Eye (tissue), 1 donor: ENCODE measurements around the gene CNTLN.
A peak's percentile ranks its signal among the peaks of the same experiment; 100 is the strongest.
"Not testable (repeated sequence)": the region's sequence is repeated elsewhere in the genome, so short reads cannot be mapped to it uniquely, and the experiment has no call there.

Experiments
- DNase-seq: peaks from one replicate; pipeline ENCODE4 v3.0.0-alpha.2; 2015

CNTLN gene

DNA sequence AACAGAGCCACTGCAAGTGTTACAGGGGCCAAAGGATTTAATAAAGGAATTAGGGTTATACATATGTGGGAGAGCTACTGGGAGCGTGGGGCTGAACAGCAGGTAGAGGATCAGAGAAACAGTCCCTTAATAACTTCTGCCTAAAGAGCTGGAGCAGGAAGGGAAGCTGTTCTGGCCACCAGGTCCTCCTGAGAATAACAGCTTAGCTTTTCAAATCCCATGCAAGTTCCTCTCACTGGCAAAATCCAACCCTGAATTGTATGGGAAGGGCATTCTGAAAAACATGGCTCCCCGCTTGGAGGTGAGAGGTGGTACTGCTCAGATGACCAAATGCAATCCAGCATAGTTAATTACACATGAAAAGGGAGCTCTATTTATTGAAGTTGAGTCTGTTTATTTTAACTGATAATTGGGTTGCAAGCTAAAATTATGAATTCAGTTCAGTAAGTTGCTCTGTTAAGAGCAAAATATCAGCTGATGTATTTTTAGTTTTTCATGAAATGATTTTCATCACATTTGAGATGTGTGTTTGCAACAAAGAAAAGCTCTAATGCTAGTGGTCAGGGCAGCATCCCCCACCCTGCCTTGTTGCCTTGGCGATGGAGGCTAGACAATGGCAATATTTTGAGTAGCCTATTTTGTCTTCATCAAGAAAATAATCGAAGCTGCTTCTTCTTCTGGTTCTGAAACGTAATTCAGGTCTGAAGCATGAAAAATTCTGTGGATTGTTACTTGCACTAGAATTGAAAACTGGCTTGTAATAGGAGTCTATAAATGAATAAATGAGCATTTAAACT is 385.6 kb downstream of the CNTLN start:
- DNase-seq: peak; percentile 75

DNA sequence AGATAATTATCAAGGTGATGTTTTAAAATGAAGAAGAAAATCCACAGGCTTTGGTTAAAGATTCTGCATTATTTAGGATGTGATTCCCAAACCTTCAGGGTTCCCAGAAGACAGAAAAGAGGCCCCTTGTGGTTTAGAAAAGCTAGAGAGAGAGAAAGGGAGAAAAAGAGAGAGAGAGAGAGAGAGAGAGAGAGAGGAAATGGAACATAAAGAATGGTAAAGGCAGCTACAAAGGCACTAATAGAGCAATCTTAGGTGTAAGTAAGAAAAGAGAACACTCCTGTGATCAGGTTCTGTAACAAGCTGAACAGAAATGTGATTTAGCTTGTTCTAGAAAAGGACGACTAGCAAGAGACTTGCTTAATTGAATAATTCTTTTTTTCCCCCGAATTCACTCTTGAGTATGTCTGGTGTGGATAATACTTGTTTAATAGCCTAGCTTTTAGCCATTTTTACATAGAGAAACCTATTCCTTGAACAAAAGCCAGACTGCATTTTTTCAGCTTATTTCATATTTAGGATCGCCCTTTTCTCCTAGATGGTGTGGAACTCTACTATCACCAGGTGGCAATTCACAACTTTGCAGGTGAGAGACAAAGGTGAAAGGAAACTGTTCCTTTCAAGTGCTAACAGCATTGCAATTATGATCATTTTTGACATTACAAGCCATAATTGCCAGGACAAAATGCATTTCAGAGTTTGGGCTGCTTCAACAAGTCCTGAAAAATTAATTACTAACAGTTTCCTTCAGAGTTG is 386.4 kb downstream of the CNTLN start:
- DNase-seq: no peak

DNA sequence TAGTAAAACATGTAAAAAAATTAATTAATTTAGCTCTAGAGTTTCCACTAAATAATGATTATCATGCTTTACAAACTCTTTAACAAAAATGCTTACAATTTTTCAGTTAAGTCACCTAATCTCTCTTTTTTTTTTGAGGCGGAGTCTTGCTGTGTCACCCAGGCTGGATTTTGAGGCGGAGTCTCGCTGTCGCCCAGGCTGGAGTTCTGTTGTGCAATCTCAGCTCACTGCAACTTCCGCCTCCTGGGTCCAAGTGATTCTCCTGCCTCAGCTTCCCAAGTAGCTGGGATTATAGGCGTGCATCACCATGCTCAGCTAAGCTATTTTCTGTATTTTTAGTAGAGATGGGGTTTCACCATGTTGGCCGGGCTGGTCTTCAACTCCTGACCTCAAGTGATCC is 391.9 kb downstream of the CNTLN start:
- DNase-seq: not testable (repeated sequence)

DNA sequence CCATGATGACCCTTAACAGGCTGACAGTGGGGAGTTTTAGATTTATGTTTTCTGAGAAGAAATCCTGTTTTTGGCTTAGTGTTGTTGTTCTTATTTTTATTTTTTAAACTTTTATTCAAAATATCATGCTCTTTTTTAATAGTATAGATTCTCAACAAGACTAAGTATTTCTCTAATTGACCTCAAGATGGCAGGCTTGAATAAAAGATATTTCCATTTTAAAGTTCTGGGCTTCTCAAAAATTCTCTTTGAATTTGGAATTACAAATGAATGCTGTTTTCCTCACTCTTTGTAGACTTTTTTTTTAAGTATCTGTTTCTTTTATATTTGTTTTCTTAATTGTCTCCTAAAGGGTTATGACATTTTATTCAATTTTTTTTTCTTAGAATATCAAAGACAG is 394.0 kb downstream of the CNTLN start:
- peak; percentile 45 for DNase-seq

DNA sequence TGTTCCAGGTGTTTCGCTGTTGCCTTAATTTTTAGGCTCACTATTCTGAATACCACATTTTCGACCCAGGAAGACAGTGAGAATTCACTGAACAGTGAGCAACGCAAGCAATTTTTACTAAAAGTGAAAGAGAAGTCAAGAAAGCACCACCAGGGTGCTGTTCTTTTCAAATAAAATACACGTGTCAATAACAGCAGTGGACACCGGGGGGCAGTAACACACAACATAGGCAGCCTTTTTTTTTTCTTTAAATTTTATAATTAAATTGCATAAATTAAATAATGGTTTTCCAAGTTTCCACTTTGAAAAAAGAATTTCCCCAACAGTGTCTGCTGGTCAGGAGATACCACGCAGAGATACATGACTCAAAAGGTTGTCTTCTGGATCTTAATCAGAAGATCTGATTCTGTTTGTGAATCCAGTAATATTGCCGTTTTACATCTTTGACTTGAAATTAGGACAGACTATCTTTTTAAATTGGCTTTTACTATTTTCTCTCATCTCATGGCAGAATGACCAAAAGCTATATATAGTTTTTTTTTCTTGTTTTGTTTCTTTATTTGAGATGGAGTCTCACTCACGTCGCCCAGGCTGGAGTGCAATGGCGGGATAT is 396.9 kb downstream of the CNTLN start:
- DNase-seq: peak; percentile 81

DNA sequence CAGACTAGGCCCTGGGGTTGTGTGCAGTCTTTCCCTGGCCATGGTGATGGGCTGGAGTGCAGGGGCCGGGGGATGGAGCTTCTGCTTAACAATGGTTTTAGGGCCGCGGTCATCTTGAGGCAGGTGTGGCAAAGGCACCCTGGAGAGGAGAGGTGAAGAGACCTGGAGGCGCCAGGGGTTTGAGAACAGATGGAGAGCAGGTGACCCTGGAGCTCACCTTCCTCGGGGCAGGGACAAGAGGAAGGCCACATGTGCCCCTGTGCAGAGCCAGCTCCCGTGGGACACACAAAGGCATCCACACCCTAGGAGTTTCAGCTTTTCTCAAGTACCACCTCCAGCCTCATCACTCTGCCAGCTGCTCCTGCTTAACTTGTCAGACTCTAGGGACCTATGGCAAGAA is 397.6 kb downstream of the CNTLN start:
- no peak for DNase-seq

DNA sequence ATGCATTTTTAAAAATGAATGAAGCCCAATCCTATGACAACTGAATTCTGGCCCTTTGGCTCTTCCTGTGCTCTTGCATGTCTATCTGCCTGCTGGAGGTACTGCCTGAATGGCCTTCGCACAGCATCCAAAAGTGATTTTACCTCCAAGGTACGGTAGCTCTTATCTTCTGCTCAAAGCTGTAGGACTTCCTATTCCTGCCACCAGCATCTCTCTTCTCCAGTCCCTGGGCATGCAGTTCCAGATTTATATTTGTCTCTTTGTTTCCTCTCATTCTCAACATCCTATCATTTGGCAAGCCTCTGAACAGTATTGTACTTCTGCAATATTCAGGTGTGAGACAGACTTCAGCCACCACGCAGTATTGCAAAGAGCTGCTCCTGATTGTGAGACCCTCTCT is 400.3 kb downstream of the CNTLN start:
- no peak for DNase-seq

DNA sequence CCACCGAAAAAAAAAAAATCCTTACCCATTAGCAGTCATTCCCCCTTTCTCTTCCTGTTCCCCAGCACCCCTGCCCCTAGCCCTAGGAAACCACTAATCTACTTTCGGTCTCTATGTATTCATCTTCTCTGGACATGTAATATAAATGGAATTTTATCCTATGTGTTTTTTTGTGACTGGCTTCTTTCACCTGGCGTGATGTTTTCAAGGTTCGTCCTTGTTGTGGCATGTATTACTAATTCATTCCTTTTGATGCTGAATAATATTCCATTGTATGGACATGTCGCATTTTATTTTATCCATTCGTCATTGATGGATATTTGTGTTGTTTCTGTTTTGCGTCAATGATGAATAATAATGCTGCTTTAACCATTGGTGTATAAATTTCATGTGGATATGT is 401.2 kb downstream of the CNTLN start:
- DNase-seq: no peak

DNA sequence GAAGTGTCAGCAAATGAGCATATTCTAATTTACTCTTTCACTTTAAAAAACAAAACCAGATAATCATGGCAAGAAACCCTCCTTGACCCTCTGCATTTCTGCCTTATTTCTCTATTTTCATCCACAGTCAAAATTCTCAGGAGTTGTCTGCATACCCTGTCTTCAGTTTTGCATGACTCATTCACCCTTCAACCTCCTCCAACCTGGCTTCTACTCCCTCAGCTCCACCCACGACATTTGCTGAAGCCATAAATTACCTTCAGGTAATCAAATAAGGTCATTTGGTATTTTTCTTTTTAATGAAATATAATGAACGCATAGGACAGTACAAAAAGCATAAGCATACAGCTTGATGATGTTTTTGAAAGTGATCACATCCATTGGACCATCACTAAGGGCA is 416.2 kb downstream of the CNTLN start:
- no peak for DNase-seq
